KOPT-K1 (cell line): ENCODE results near the gene HORMAD1.
A peak's percentile ranks its signal among the peaks of the same experiment; 100 is the strongest.
"Not testable (repeated sequence)": the region's sequence is repeated elsewhere in the genome, so short reads cannot be mapped to it uniquely, and the experiment has no call there.

Experiments
- H3K27ac ChIP-seq: fragments of 200-600 bp; sonication (generic); 2 replicates; pipeline ENCODE4 v1.5.1; 2016; ENCODE audit warnings: antibody characterized with exemption, mild to moderate bottlenecking, low read depth, low read length; ENCODE audit not compliant: poor library complexity, severe bottlenecking
- H3K36me3 ChIP-seq: fragments of 200-600 bp; sonication (generic); 2 replicates; pipeline ENCODE4 v1.5.1; 2017; ENCODE audit warnings: antibody characterized with exemption, mild to moderate bottlenecking, low read length, moderate library complexity; ENCODE audit not compliant: insufficient read depth
- H3K9me3 ChIP-seq: fragments of 200-600 bp; sonication (generic); 2 replicates; pipeline ENCODE4 v1.5.1; 2017; ENCODE audit warnings: antibody characterized with exemption, low read length, mild to moderate bottlenecking; ENCODE audit not compliant: insufficient read depth, poor library complexity, severe bottlenecking

The HORMAD1 gene, protein sequence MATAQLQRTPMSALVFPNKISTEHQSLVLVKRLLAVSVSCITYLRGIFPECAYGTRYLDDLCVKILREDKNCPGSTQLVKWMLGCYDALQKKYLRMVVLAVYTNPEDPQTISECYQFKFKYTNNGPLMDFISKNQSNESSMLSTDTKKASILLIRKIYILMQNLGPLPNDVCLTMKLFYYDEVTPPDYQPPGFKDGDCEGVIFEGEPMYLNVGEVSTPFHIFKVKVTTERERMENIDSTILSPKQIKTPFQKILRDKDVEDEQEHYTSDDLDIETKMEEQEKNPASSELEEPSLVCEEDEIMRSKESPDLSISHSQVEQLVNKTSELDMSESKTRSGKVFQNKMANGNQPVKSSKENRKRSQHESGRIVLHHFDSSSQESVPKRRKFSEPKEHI

GRCh38 chr1:150720703-150721102 lies at the start of gene HORMAD1:
HORMAD1 (minus strand) TSS chr1:150720895; CDS start chr1:150719505, 1,390 bp downstream.
- H3K36me3 ChIP-seq: no peaks in the 10 kb centered on the region
- no peak within 1 kb of the TSS for H3K27ac ChIP-seq
- H3K9me3 ChIP-seq: no peaks in the 10 kb centered on the region

DNA sequence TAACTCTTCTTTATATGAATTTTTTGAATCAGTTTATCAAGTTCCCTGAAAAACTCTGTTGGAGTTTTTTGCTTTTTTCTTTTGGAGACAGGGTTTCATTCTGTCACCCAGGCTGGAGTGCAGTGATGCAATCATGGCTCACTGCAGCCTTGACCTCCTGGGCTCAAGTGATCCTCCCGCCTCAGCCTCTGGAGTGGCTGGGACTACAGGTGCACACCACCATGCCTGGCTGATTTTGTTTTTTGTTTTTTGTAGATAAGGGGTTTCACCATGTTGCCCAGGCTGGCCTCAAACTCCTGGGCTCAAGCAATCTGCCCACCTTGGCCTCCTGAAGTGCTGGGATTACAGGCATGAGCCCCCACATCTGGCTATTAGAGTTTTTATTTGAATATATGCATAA lies 47.0 kb upstream of the HORMAD1 start:
- not testable (repeated sequence) for H3K27ac ChIP-seq, H3K36me3 ChIP-seq, H3K9me3 ChIP-seq

- H3K9me3 ChIP-seq, H3K36me3 ChIP-seq: not testable (repeated sequence)
- H3K27ac ChIP-seq: peak overlapping the region; percentile 61
Observed at GRCh38 chr1:150765977-150766301, 45.2 kb upstream of the HORMAD1 start.

DNA sequence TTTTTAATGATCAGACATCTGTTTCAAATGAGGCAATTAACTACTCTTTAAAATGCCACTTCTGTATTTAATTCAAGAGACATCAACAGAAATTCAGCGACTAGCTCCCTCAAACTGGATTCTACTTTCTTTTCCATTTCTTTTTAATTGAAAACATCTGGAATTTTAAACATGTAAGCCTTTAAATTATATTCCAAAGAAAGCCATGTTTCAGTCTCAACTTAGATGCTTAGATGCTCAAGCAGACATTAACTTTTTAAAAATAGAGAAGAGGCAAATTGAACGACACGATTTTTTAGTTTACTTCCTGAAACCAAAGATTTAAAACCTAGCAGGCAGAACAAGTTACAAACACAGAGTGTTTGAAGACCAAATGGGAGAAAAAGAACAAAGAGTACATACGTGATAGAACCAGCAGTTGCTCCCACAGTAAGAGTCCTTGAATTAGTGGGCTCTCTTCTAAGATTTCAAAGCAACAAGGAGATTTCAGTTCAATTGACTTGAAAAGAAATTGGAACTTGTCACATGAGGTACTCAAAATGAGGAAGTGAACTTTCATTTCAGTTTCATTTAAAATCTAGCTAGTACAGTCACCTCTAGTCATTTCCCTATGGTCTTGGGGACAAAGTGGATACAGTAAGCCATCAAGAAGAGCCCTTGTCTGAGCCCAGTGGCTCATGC lies 44.7 kb upstream of the HORMAD1 start, which contains the start of gene CTSS:
Gene CTSS, minus strand, starts transcription at position 483 of the 681 bp plus-strand sequence. CDS start 1,015 bp downstream, outside the sequence.
- H3K9me3 ChIP-seq: peaks cover 4% of the 10 kb centered on the region
- 0 out of 2 replicates have a peak, but pooled peaks cover 3% of the 10 kb centered on the region for H3K36me3 ChIP-seq
- H3K27ac ChIP-seq: peak within 1 kb of the TSS; percentile 61

DNA sequence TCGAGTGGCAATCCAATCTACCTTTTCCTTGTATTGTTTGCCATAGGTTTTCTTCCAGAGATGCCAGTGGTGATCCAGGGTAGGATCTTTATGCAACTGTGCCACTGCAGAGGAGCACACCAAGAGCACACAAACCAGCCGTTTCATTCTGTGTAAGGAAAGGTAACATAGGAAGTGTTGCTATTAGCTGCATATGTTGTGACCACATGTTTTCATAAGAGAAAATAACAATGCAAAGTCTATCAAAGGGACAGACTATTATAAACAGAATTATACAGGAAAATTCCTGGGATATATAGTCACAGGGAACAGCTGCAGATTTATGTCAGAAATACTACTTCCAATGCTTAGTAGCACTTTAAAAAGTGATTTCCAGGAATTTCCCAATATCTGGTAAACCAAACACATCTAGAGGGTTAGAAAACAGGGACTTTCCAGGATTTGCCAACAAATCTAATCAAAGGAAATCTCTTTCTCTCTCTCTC lies 44.0 kb upstream of the HORMAD1 start:
- Histone ChIP-seq H3K9me3 (peaks cover 9% of the 10 kb centered on the region), H3K36me3 (0 out of 2 replicates have a peak, but pooled peaks cover 6% of the 10 kb centered on the region), H3K27ac (no peak overlapping the region)

DNA sequence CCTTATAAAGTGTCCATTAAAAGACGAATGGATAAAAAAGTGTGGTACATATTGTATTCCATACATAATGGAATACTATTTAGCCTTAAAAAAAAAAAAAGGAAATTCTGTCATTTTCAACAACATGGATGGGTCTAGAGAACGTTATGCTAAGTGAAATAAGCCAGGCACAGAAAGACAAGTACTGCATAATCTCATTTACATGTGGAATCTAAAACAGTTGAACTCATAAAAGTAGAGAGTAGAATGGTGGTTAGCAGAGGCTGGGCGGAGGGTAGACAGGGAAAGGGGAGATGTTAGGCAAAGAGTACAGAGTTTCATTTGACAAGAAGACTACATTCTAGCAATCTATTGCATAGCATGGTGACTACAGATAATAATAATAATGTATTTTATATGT lies 42.3 kb upstream of the HORMAD1 start:
- H3K27ac ChIP-seq: no peak overlapping the region
- peaks cover 9% of the 10 kb centered on the region for H3K9me3 ChIP-seq
- H3K36me3 ChIP-seq: 0 out of 2 replicates have a peak, but pooled peaks cover 6% of the 10 kb centered on the region

DNA sequence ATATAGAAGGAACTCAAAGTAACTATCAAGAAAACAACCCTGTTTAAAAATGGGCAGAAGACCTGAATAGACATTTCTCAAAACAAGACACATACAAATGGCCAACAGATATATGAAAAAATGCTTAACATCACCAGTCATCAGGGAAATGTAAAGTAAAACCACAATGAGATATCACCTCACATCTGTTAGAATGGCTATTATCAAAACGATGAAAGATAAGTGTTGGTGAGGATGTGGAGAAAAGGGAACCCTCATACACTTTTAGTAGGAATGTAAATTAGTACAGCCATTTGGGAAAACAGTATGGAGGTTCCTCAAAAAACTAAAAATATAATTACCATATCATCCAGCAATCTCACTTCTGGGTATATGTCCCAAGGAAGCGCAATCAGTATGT lies 41.9 kb upstream of the HORMAD1 start:
- Histone ChIP-seq H3K36me3 (0 out of 2 replicates have a peak, but pooled peaks cover 6% of the 10 kb centered on the region), H3K27ac (no peak overlapping the region), H3K9me3 (peaks cover 9% of the 10 kb centered on the region)

- H3K36me3 ChIP-seq: 0 out of 2 replicates have a peak, but pooled peaks cover 6% of the 10 kb centered on the region
- peaks cover 9% of the 10 kb centered on the region for H3K9me3 ChIP-seq
- no peak overlapping the region for H3K27ac ChIP-seq
Observed at GRCh38 chr1:150761801-150762200, 41.1 kb upstream of the HORMAD1 start.

DNA sequence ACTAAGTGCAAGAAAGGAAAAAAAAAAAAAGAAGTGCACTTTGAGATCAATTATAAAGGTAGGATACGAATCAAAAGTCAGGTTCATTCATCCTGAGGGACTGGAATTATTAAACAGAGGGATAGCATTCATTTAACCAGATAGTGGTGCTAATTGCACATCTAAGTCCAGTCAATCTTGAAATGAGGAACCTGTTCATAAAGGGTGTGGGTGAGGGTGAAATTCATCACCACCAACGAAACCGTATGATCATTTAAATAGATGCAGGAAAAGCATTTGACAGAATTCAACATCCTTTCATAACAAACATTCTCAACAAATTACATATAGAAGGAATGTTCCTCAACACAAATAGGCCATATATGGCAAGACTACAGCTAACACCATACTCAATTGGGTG lies 39.3 kb upstream of the HORMAD1 start:
- Histone ChIP-seq H3K9me3 (peaks cover 9% of the 10 kb centered on the region), H3K27ac (no peak overlapping the region), H3K36me3 (peaks cover 8% of the 10 kb centered on the region; the same call in 1 of the 2 replicates)

DNA sequence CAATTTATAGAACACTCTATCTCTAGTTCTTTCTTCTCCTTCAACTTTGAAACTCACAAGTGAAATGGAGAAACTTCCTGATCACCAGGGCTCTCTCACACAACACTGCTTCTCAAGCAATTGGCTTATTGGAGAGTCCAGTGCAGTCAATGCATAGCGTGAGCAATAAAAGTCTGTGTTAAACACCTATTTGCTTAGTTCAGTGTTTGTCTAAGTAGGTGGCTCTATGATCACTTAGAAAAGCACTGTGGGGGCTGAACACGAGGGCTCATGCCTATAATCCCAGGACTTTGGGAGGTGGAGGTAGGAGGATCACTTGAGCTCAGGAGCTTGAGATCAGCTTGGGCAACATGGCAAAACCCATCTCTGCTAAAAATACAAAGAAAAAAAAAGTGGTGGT lies 32.7 kb upstream of the HORMAD1 start:
- Histone ChIP-seq H3K27ac (no peak overlapping the region), H3K36me3 (peaks cover 15% of the 10 kb centered on the region), H3K9me3 (no peaks in the 10 kb centered on the region)

GRCh38 chr1:150751443-150751842 lies 30.7 kb upstream of the HORMAD1 start:
- peaks cover 15% of the 10 kb centered on the region for H3K36me3 ChIP-seq
- H3K27ac ChIP-seq: no peak overlapping the region
- H3K9me3 ChIP-seq: no peaks in the 10 kb centered on the region

DNA sequence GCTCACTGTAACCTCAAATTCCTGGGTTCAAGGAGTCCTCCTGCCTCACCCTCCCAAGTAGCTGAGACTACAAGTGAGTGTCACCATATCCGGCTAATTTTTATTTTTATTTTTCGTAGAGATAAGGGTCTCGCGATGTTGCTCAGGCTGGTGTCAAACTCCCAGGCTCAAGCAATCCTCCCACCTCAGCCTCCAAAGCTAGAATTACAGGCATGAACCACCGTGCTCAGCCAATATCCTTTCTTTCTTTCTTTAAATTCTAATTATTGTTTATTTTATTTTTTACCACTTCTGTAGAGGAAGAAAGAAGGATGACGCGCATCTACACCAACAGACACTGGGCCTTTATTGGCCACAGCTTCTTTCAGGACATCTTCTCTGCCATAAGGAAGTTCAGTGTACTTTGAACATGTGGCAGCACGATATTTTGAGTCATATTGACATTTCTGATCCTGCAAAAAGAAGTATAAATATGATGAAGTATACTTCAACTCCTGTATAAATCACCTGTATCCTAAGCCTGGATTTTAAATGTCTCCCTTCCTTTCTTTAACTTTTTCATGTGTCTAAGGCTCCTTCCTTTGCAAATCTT lies 29.1 kb upstream of the HORMAD1 start:
- Histone ChIP-seq H3K36me3 (peaks cover 19% of the 10 kb centered on the region), H3K9me3 (no peaks in the 10 kb centered on the region), H3K27ac (no peak overlapping the region)

DNA sequence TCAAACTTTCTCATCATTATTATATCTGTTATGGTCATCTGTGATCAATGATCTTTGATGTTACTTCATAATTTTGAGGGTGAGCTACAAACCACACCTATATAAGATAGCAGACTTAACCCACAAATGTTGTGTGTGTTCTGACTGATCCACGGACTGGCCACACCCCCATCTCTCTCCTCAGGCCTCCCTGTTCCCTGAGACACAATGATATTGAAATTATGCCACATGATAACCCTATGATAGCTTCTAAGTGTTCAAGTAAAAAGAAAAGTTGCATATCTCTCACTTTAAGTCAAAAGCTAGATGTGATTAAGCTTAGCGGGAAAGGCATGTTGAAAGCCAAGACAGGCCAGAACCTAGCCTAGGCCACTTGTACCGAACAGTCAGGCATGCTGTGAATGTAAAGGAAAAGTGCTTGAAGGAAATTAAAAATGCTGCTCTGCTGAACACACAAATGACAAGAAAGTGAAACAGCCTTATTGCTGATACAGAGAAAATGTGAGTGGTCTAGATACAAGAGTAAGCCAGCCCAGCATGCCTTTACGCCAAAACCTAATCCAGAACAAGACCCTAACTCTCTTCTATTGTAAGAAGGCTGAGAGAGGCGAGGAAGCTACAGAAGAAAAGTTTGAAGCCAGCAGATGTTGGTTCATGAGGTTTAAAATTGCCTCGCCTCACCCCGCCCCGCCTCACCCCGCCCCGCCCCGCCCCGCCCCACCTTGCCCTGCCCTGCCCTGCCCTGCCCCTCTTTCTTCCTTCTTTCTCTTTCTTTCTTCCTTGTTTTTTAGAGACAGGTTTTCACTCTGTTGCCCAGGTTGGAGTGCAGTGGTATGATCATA lies 28.4 kb upstream of the HORMAD1 start:
- no peak overlapping the region for H3K27ac ChIP-seq
- H3K36me3 ChIP-seq: peaks cover 16% of the 10 kb centered on the region; the same call in 1 of the 2 replicates
- no peaks in the 10 kb centered on the region for H3K9me3 ChIP-seq

GRCh38 chr1:150730130-150730721 lies 9.5 kb upstream of the HORMAD1 start:
- no peak overlapping the region for H3K27ac ChIP-seq
- no peaks in the 10 kb centered on the region for H3K36me3 ChIP-seq
- H3K9me3 ChIP-seq: no peaks in the 10 kb centered on the region
